HG03064 (cell line): ENCODE measurements around the gene ZWILCH.
"Not testable (repeated sequence)": the region's sequence is repeated elsewhere in the genome, so short reads cannot be mapped to it uniquely, and the experiment has no call there.

Experiments
- ATAC-seq: cut with Tn5 transposase; IDR thresholded peaks from one replicate; pipeline ENCODE4 v1.9.1; 2021; ENCODE audit warnings: low read depth; ENCODE audit not compliant: unreplicated experiment

The ZWILCH gene

GRCh38 chr15:66573719-66574595 is 68.8 kb downstream of the ZWILCH start:
- ATAC-seq = no peak

- no peak for ATAC-seq
Measured at GRCh38 chr15:66574596-66574950, 69.4 kb downstream of the ZWILCH start.

DNA sequence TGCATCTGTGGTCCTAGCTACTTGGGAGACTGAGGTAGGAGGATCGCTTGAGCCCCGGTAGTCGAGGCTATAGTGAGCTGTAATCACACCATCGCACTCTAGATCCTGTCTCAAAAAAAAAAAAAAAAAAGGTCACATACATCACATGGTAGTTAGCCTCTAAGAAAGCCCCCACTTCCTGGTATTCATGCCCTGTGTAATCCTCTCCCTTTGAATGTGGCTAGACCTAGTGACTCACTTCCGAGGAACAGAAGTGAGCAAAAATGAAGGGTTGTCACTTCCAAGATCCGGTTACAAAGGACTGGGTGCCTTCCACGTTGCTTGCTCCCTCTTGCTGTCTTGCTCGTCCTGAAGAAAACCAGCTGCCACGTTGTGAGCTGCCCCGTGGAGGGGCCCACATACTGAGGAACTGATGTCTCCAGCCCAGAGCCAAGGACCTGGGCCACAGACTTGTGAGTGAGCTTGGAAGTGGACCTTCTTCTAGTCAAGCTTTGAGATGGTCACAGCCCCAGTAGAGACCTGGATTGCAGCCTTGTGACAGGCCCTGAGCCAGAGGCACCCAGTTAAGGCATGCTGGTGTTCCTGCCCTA is 73.3 kb downstream of the ZWILCH start:
- no peak for ATAC-seq

GRCh38 chr15:66580643-66581042 is 75.5 kb downstream of the ZWILCH start:
- no peak for ATAC-seq

DNA sequence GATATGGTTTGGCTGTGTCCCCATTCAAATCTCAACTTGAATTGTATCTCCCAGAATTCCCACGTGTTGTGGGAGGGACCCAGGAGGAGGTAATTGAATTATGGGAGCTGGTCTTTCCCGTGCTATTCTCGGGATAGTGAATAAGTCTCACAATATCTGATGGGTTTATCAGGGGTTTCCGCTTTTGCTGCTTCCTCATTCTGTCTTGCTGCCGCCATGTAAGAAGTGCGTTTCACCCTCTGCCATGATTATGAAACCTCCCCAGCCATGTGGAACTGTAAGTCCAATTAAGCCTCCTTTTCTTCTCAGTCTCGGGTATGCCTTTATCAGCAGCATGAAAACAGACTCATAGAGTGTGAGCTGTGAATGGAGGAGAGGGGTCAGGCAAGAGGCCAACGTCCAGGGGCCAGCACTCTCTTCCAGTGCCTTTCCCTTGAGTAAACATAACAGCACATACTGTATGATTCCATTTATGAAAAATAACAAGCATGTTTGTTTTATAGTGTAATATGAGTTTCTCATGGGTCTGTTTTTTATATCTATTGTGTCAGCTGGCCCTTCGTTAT is 76.9 kb downstream of the ZWILCH start:
- ATAC-seq = no peak

DNA sequence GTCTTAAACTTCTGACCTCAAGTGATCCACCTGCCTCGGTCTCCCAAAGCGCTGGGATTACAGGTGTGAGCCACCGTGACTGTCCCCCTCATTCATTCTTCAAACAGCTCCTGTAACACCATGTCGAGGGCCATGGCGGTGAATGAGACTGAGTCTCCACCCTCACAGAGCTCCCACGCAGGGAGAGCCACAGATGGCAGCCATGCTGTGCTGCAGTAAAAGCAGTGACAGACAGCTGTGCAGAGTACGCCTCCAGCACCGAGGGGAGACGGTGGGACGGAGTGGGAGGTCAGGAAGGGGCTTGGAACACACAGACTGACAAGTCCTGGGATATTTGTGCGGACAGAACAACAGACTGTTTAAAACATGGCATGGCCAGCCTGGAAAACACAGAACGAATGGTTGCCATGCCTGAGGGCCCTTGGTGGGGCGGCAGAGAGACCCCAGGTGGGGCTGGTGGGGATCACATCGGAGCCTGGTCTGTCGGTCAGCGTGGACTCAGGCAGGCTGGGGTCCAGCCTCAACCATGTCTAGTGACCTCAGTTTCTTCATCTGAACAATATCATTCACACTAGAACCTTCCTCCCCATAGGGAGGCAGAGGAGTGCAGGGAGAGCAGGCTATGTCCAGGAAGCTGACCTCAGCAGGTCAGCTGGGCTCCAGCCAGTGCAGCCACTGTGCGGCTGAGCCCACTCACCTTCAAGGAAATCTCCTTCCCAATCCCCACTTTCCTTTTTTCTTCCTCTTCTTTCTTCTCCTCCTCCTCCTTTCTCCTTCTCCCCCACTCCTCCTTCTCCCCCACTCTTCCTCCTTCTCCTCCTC is 81.2 kb downstream of the ZWILCH start:
- no peak for ATAC-seq

DNA sequence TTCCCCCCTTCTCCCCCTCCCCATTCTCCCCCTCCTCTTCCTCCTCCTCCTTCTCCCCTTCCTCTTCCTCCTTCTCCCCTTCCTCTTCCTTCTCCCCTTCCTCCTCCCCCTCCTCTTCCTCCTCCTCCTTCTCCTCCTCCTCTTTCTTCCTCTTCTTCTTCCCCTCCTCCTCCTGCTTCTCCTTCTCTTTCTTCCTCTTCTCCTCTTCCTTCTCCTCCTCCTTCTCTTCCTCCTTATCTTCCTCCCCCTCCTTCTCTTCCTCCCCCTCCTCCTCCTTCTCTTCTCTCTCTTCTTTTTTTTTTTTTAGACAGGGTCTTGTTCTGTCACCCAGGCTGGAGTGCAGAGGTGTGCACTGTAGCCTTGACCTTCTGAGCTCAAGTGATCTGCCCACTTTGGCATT is 81.9 kb downstream of the ZWILCH start:
- ATAC-seq = no peak

DNA sequence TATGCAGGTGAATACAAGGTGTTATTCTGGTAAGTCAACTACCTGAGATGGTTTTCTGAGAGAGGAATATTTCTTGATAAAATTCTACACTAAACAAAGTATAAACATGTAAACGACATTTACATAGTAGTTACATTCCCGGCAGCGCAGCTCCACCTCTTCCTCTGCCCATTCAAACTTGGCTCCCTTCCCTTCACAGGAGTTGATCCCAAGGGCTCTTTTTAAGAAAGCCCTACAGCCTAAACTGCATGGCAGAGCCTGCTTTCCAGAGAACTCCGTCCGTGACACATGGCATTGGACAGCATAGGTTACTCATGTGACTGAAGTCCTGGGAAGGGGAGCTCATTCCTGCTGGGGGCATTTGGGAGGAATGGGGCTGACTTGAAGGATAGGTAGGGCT is 82.6 kb downstream of the ZWILCH start:
- no peak for ATAC-seq

GRCh38 chr15:66588537-66588936 is 83.4 kb downstream of the ZWILCH start:
- no peak for ATAC-seq

- no peak for ATAC-seq
Measured at GRCh38 chr15:66588971-66589370, 83.8 kb downstream of the ZWILCH start.

DNA sequence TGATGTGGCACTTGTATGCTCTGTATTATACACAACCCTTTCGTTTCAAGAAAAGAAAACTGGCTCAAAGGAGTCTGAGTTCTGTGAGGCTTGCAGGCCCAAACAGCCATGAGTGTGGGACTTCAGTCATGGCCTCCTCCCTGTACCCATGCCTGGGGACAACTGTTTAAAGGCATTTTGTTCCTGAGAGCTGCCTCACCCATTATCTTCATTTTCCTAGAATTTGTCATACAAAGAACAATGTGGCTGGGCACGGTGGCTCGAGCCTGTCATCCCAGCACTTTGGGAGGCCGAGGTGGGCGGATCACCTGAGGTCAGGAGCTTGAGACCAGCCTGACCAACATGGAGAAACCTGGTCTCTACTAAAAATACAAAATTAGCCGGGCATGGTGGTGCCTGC is 84.3 kb downstream of the ZWILCH start:
- ATAC-seq = not testable (repeated sequence)

DNA sequence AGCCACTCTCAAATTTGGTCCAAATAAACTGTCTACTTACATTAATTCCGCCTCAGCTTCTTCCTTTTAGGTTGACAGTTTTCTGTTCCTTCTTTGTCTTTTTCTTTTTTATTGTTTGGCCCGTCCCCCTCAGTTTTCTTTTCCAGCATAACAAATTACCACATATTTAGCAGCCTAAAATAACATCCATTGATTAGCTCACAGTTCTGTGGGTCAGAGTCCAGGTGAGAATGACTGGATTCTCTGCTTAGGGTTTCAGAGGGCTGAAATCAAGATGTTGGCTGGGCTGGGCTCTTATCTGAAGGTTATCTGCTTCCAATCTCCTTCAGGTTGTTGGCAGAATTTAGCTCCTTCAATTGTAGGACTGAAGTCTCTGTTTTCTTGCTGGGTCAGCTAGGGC is 85.3 kb downstream of the ZWILCH start:
- no peak for ATAC-seq

- no peak for ATAC-seq
Measured at GRCh38 chr15:66591322-66591862, 86.3 kb downstream of the ZWILCH start.

DNA sequence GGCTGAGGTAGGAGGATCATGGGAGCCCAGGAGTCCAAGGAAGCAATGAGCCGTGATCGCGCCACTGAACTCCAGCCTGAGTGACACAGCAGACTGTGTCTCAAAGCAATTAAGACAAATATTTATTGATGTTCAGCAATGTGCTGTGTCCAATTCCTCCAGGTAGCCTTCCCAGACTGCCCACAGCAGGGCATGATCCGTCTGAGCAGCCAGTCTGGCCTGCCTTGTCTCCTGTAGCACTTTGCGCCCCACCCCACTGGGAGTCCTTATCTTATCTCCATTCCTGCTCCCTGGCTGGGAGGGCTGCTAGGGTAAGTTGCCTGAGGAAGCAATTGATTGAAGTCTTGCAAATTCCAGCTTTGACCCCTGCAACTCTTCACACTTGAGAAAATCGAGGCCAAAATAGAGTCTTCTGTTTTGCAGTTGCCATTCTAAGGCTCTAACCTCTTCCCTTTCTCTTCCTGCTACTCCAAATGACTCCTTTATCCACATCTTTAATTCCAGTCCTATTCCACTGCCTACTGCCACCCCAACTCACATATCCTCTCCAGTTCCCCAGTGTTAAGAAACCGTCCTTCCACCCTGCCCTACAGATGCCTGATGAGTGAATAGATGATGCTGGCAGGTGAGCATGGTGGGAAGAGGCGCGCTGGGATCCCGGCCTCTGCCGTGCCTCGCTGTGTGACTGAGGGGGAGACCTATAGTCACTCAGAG is 87.5 kb downstream of the ZWILCH start:
- ATAC-seq = no peak

DNA sequence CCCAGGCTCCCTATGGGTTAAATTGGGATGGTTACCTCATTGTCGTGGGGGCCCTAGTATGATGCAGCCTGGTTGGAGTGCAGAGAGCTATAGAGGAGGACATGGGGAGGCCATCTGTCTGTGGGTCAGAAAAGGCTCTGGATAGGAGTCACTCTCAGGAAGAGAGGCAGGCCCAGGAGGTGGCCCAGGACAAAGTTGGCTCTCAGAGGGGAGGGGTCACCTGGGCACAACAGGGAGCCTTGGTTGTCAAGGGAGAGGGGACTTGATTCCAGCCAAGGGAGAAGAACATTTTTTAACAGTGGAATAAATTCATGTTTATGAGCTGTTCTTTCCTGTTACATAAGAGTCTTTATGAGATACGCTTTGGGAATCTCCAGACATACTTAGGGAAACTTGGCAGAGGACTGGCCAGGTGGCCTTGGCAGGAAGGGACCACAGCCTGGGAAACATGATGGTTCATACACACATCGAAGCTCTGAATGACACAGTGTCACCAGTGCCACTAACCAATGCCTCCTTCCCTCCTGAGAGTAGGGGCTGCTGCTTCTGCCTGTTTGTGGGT is 88.2 kb downstream of the ZWILCH start:
- ATAC-seq = no peak

DNA sequence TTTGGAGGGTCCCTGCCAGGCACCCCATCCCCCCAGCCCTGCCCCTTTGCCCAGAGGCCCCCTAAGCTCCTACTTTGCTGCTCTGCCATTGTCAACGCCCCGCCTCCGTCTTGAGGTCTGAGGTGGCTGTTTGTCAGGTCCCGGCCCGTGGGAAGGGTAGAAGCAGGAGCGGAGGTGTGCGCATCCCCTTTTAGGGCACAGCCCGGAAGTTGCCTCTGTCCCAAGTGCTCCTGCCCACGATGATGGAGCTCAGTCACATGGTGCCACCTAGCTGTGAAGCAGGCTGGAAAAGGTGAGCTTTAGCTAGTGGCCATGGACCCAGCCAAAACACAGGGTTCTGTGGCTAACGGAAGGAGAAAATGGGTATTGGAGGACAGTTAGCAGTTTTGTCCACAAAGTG is 89.2 kb downstream of the ZWILCH start:
- no peak for ATAC-seq

DNA sequence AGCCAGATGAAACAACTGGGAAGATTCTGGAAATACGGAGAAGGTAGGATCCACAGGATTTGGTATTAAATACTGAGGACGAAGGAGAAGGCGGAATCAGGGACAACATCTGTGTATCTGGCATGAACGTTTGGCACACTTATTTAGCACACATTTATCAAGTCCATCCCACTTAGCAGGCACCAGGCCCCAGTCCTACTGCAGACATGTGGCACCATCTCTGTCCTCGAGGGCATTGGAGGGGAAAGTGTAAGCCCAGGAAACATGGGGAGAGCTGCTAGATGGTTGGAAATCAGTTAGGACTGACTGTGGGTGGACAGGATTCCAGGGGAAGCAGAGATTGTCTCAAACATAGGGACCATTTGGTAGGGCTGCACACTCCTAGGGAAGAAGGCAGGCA is 89.7 kb downstream of the ZWILCH start:
- no peak for ATAC-seq

DNA sequence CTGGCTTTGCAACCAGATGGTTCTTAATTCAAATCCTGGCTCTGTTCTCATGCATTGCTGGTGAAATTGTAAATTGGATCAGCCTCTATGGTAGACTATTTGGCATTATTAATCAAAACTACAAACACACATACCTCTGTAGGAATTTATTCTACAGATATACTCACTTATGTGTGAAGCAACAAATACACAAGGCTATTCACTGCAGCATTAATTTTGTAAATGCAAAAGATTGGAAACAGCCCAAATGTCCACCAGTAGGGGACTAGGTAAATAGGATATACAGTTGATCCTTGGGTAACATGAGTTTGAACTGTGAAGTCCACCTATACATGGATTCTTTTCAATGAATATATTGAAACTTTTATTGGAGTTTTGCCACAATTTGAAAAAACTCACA is 90.2 kb downstream of the ZWILCH start:
- ATAC-seq = no peak

- no peak for ATAC-seq
Measured at GRCh38 chr15:66595931-66596545, 90.9 kb downstream of the ZWILCH start.
